Hematopoietic multipotent progenitor cell treated with erythropoietin and hydrocortisone succinate and interleukin-3 and kit ligand, for 6 days (in vitro differentiated cells): Measurements from ENCODE around the gene NEMF.
"Not testable (repeated sequence)": the region's sequence is repeated elsewhere in the genome, so short reads cannot be mapped to it uniquely, and the experiment has no call there.

Experiments used
- DNase-seq: peaks from one replicate; pipeline ENCODE4 v3.0.0-alpha.2; 2015

The NEMF gene

DNA sequence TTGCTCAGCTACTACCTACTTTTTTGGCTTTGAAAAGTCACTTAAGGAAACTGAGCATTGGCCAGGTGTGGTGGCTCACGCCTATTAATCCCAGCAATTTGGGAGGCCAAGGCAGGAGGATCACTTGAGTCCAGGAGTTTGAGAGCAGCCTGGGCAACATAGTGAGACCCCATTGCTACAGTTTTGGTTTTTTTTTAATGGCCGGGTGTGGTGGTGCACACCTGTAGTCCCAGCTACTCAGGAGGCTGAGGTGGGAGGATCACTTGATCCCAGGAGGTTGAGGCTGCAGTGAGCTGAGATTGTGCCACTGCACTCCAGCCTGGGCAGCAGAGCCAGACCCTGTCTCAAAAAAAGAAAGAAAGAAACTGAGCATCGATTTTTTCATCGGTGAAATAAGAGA, 116.9 kb downstream of the NEMF start:
- not testable (repeated sequence) for DNase-seq

DNA sequence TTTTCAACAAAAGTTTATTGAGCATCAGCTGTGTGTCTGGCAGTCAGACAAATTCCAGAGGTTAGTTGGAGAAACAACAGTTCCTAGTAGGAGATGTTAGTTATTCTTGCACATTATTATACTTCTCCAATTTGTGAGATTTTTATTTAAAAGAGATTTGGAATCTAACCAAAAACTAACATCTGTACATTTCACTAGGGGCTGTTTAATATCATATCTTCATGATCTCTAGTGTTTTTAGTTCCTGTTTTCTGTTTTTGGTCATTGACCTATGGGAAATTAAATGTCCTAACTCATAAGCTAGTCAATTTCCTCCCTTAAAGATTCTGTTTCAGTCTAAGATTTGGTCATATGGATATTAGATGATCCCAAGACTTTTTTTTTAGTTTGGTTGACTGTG, 118.8 kb downstream of the NEMF start:
- peak; percentile 38 for DNase-seq

DNA sequence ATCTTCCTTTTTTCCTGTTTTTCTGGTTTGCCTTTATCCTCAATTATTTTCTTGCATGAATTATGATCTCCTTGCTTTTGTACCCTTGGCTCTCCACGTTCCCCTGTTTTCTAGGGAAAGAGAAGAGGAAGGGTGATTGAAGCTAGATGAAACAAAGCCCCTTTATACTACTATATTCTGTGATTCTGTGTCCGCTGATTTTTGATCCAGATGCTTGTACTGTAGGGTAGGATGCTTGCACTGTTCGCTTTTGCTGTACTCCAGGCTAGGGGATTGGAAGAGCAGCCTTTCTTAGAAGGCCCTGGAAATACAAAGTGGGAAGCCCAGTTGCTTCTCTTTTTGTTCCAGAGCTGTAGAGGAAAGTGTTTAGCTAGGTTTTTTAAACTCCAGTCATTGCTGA, 119.7 kb downstream of the NEMF start:
- no peak for DNase-seq
